K562 (cell line): Measurements from ENCODE around the gene CAB39. TPM values are rescaled to one million over a fixed set of nuclear protein-coding genes. Genes with fewer than 3 reads are reported as not detected.

Experiments
- ATAC-seq: fragments of 200-7000 bp; cut with Tn5 transposase; 3 replicates; pipeline ENCODE4 v1.9.1; 2020; ENCODE audit warnings: moderate library complexity
- BruUV-seq: library from RNA; stranded (reverse); fragments of 400-500 nt; replicated peaks from 2 replicates; lab custom pipeline; 2021; lab: Mats Ljungman, UMichigan
- CTCF ChIA-PET: fragments of 300-600 bp; formaldehyde crosslinking; extraction: SDS; loops from one replicate; lab custom pipeline; 2021; ENCODE audit warnings: low intra/inter-chr PET ratio; lab: Yijun Ruan, JAX
- POLR2A ChIA-PET: fragments of 300-600, 350-650 bp; sonication (Branson Sonifier 250); formaldehyde crosslinking; extraction: SDS; loops from one replicate; lab custom pipeline; 2021; ENCODE audit warnings: antibody characterized with exemption, inconsistent platforms; lab: Yijun Ruan, JAX
- DNase-seq, 4 experiments: peaks; one replicate each; pipeline versions ENCODE4 v3.0.0 to v3.0.0-alpha.2; 2011 to 2018; ENCODE audit warnings: low spot score in 3 of 4, mixed read lengths in 3 of 4; ENCODE audit errors: extremely low read depth in 1 of 4
- FAIRE-seq: peaks from 2 replicates; lab custom pipeline; 2011; peaks lifted over from hg19 to GRCh38; lab: Jason Lieb, UNC
- H2AFZ ChIP-seq: 2 replicates; pipeline ENCODE4 v1.6.0; 2011; ENCODE audit warnings: low read depth, low read length, control low read depth, inconsistent platforms
- H3K27ac ChIP-seq: fragments of 200-600 bp; 3 replicates; pipeline ENCODE4 v1.8.0; 2011; ENCODE audit warnings: low read depth, mild to moderate bottlenecking, control low read depth, inconsistent platforms, low read length, moderate library complexity, mixed read lengths; ENCODE audit errors: extremely low read depth
- H3K27me3 ChIP-seq, 2 experiments: fragments of 300-600 bp in 1 of 2; 2 replicates in 1 of 2; 3 replicates in 1 of 2; pipeline versions ENCODE4 v1.6.0 to v1.8.0; 2011; ENCODE audit warnings: inconsistent platforms in 2 of 2, low read length in 2 of 2, mild to moderate bottlenecking in 1 of 2, mixed read lengths in 1 of 2, moderate library complexity in 1 of 2; ENCODE audit not compliant: control insufficient read depth in 2 of 2, insufficient read depth in 2 of 2
- H3K36me3 ChIP-seq: fragments of 300-600 bp; 3 replicates; pipeline ENCODE4 v1.8.0; 2011; ENCODE audit warnings: mild to moderate bottlenecking, low read length, inconsistent platforms; ENCODE audit not compliant: control insufficient read depth, insufficient read depth
- H3K4me1 ChIP-seq, 2 experiments: fragments of 200-600 bp in 1 of 2; replicated peaks in 1 of 2; 2 replicates in 1 of 2; 3 replicates in 1 of 2; pipeline versions ENCODE4 v1.5.1 to v1.8.0; 2011; ENCODE audit warnings: inconsistent platforms in 2 of 2, low read length in 2 of 2, mild to moderate bottlenecking in 1 of 2, mixed read lengths in 1 of 2, moderate library complexity in 1 of 2; ENCODE audit not compliant: control insufficient read depth in 2 of 2, insufficient read depth in 2 of 2
- H3K4me2 ChIP-seq: 2 replicates; pipeline ENCODE4 v1.6.1; 2011; ENCODE audit warnings: low read length, control low read depth, inconsistent platforms, mixed read lengths; ENCODE audit not compliant: insufficient read depth
- H3K4me3 ChIP-seq: fragments of 200-600 bp; sonication (generic), shearing (Covaris generic); 2 replicates; pipeline ENCODE4 v1.5.1; 2016; ENCODE audit warnings: control low read depth, inconsistent platforms
- H3K79me2 ChIP-seq: fragments of 200-600 bp; 3 replicates; pipeline ENCODE4 v1.8.0; 2011; ENCODE audit warnings: low read length, inconsistent platforms; ENCODE audit not compliant: control insufficient read depth, insufficient read depth
- H3K9ac ChIP-seq, 2 experiments: 2 replicates each; pipeline versions ENCODE4 v1.6.0 to v1.6.1; 2011; ENCODE audit warnings: low read depth in 2 of 2, low read length in 2 of 2, control low read depth in 1 of 2, inconsistent platforms in 1 of 2, mild to moderate bottlenecking in 1 of 2, mixed read lengths in 1 of 2; ENCODE audit not compliant: insufficient read depth in 1 of 2
- H3K9me1 ChIP-seq: one replicate; pipeline ENCODE4 v1.6.0; 2011; ENCODE audit warnings: inconsistent platforms, mild to moderate bottlenecking, low read length, moderate library complexity; ENCODE audit not compliant: control insufficient read depth, insufficient read depth
- H3K9me3 ChIP-seq: replicated peaks from 2 replicates; pipeline ENCODE4 v1.5.1; 2011; ENCODE audit warnings: low read depth, low read length, inconsistent platforms; ENCODE audit not compliant: control insufficient read depth, insufficient read depth
- H4K20me1 ChIP-seq: replicated peaks from 2 replicates; pipeline ENCODE4 v1.6.1; 2011; ENCODE audit warnings: low read length, inconsistent platforms, mixed read lengths; ENCODE audit not compliant: control insufficient read depth, insufficient read depth
- CBFA2T3 ChIP-seq: fragments of 450-650 bp; IDR thresholded peaks from 2 replicates; pipeline ENCODE4 v1.6.1; 2017
- RFX7 ChIP-seq: fragments of 250-450 bp; sonication (Bioruptor Pico); IDR thresholded peaks from 2 replicates; pipeline ENCODE4 v1.5.1; 2021; ENCODE audit warnings: mild to moderate bottlenecking
- TAL1 ChIP-seq: fragments of 450-650 bp; IDR thresholded peaks from 2 replicates; pipeline ENCODE4 v1.6.1; 2016; ENCODE audit warnings: mild to moderate bottlenecking
- TCF3 ChIP-seq: sonication (generic); formaldehyde crosslinking; IDR thresholded peaks from 2 replicates; pipeline ENCODE4 v1.4.0; 2020; ENCODE audit warnings: mild to moderate bottlenecking, missing genetic modification reagents
- WGBS: fragments of 100-300 bp; shearing (Covaris generic); methylation state at CpG from one replicate; pipeline ENCODE4 v1.1.6; 2016; ENCODE audit warnings: low coverage, mixed read lengths; ENCODE audit not compliant: insufficient coverage; ENCODE audit errors: missing lambda C conversion rate; 5-methylcytosine and 5-hydroxymethylcytosine counted together
- in situ Hi-C: fragments of 300-500 bp; cut with MboI; formaldehyde crosslinking; loops from 4 replicates; pipeline ENCODE4 v1.15.0; 2018; ENCODE audit warnings: inconsistent platforms, mixed read lengths
- intact Hi-C: fragments of 100-400 bp; cut with micrococcal nuclease; formaldehyde crosslinking; loops from 2 replicates; pipeline ENCODE4 v1.14.2; 2022
- polyA plus RNA-seq, 8 experiments: library from polyadenylated mRNA; depleted of rRNA in 4 of 8; stranded (reverse) in 5 of 8; unstranded in 3 of 8; fragments of >200 nt; fragmentation: Nextera tagmentation in 2 of 8; fragmentation: Illumina TruSeq in 1 of 8; extraction: Ambion mirVana in 2 of 8; extraction: Trizol in 1 of 8; gene quantifications; 2 replicates each; pipeline versions ENCODE4 v1.2.1 to v1.2.3, GENCODE V29; 2011 to 2014; ENCODE audit warnings: inconsistent platforms in 1 of 8, missing spikeins in 1 of 8
- total RNA-seq, 7 experiments: library from RNA; depleted of rRNA in 6 of 7; stranded (reverse); fragments of >200 nt in 6 of 7; fragmentation: Illumina TruSeq in 2 of 7; extraction: Trizol in 2 of 7; gene quantifications; 2 replicates each; pipeline versions ENCODE4 v1.2.1 to v1.2.3, GENCODE V29; 2011 to 2021; ENCODE audit warnings: low replicate concordance in 1 of 7
- TF ChIP-seq, protein P1 (sequence below): sonication (generic); IDR thresholded peaks from 2 replicates; pipeline ENCODE4 v1.6.1; 2016

CAB39 gene
- total and polyA plus RNA-seq, 9 of the 15 experiments (the other 6 are each of a cell fraction or from before 2014, with no cell fraction given): 27.2 to 94.4 (median 70.1) TPM

- Histone ChIP-seq H3K27me3 (no peaks in the 10 kb centered on the region), H3K27ac (peak overlapping the region; percentile 38; the same call in 1 of the 3 replicates), H4K20me1 (peaks cover 10% of the 10 kb centered on the region), H3K9me3 (no peaks in the 10 kb centered on the region), H2AFZ (no peak overlapping the region), H3K79me2 (peaks cover 97% of the 10 kb centered on the region), H3K9me1 (no peaks in the 10 kb centered on the region), H3K4me2 (no peak overlapping the region; the same call in 1 of the 2 replicates), H3K36me3 (peaks cover 56% of the 10 kb centered on the region; the same call in 2 of the 3 replicates), H3K4me3 (no peak overlapping the region), H3K4me1 (peaks cover 4 to 36% of the 10 kb centered on the region in 2 experiments; a peak in 3 of 5 replicates), H3K9ac (no peak overlapping the region; a peak in 1 of 4 replicates)
- in situ Hi-C loops: no loop called here
- 32% methylated on average over 5 of the region's 5 CpGs for WGBS
- DNase-seq (no peak), ATAC-seq (peak; percentile 10; the same call in 1 of the 3 replicates), FAIRE-seq (no peak)
- CTCF ChIA-PET: no interaction called here
- POLR2A ChIA-PET: interaction anchor here (1.6 kb wide), 1 partner anchor 10 kb away, joined by 5 read pairs; no protein-coding TSS in a partner anchor
- TF ChIP-seq CBFA2T3 (peak; percentile 56), TCF3 (CRISPR knock-in tag) (peak; percentile 39; the same call in 1 of the 2 replicates), RFX7 (CRISPR knock-in tag) (no peak), TAL1 (peak; percentile 44; the same call in 1 of the 2 replicates)
- TF ChIP-seq, protein P1, sequence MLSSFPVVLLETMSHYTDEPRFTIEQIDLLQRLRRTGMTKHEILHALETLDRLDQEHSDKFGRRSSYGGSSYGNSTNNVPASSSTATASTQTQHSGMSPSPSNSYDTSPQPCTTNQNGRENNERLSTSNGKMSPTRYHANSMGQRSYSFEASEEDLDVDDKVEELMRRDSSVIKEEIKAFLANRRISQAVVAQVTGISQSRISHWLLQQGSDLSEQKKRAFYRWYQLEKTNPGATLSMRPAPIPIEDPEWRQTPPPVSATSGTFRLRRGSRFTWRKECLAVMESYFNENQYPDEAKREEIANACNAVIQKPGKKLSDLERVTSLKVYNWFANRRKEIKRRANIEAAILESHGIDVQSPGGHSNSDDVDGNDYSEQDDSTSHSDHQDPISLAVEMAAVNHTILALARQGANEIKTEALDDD: 0 out of 2 replicates have a peak, but pooled peaks have one; percentile 11
- BruUV-seq: no TSS peak
- intact Hi-C loops: no loop called here
These were observed 24.7 kb downstream of the CAB39 start for GRCh38 chr2:230737300-230737699.
